Lower leg skin (tissue), 3 donors: ENCODE measurements around the gene TMEM39B.

Source experiments
- CTCF ChIP-seq, 3 donors: fragments of 450-650 bp; IDR thresholded peaks; one replicate each; pipeline ENCODE4 v1.5.1; 2016; ENCODE audit warnings: antibody characterized with exemption in 3 of 3, mild to moderate bottlenecking in 3 of 3, moderate library complexity in 2 of 3
- POLR2A ChIP-seq, 2 donors: fragments of 450-650 bp; IDR thresholded peaks; one replicate each; pipeline ENCODE4 v1.6.1; 2016 to 2017; ENCODE audit warnings: antibody characterized with exemption in 2 of 2, mild to moderate bottlenecking in 1 of 2, moderate library complexity in 1 of 2

- TF ChIP-seq CTCF (IDR thresholded peaks at IDR 0.05) = no peak
- TF ChIP-seq POLR2A (IDR thresholded peaks at IDR 0.05) = no peak
Measured at GRCh38 chr1:32151319-32151787, 78.6 kb downstream of the TMEM39B start.
